Fibroblast of mammary gland (primary cell): ENCODE data around the gene NFATC2.

Experiments
- DNase-seq: peaks from one replicate; pipeline ENCODE4 v3.0.0-alpha.2; 2010; ENCODE audit warnings: low read depth
- H3K4me3 ChIP-seq: 2 replicates; pipeline ENCODE4 v1.5.1; 2011; ENCODE audit warnings: low read depth, mild to moderate bottlenecking, low read length, moderate library complexity; ENCODE audit not compliant: control insufficient read depth
- CTCF ChIP-seq: conservative IDR thresholded peaks from 2 replicates; pipeline ENCODE4 v1.5.1; 2011; ENCODE audit warnings: low read depth, low read length, inconsistent platforms; ENCODE audit not compliant: control insufficient read depth, insufficient read depth

Gene NFATC2

GRCh38 chr20:51380401-51381385, 161.8 kb downstream of the NFATC2 start:
- no peak for TF ChIP-seq CTCF
- H3K4me3 ChIP-seq: no peak overlapping the region
- no peak for DNase-seq

DNA sequence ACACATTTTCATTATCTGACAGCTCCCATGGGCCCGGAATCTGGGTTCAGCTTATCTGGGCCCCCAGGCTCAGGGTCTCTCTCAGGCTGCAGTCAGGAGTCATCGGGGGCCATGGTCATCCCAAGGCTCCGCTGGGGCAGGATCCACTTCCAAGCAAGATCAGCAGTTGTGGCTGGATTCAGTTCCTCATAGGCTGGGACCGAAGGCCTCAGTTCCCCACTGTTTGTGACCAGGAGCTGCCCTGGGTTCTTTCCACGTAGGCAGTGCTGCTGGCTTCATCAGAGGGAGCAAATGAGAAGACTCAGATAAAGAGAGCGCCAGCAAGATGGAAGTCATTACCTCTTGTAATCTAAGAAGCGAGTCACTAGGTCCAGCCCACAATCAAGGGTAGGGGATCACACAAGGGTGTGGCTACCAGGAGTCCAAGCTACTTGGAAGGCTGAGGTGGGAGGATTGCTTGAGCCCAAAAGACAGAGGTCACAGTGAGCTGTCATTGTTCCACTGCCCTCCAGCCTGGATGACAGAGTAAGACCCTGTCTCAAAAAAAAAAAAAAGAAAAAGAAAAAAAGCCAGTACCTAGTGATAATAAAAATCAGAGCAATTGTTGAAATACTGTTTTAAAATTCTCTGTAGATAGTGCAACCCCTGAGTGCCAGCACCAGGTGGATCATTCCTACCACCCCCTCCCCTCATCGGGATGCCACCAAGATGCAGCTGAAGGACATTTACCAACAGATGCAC, 162.7 kb downstream of the NFATC2 start:
- H3K4me3 ChIP-seq: no peak overlapping the region
- peak; percentile 38 for DNase-seq
- TF ChIP-seq CTCF: no peak

- DNase-seq: no peak
- H3K4me3 ChIP-seq: no peak overlapping the region
- peak; percentile 8 for TF ChIP-seq CTCF
Observed at GRCh38 chr20:51378171-51378928, 164.2 kb downstream of the NFATC2 start.

DNA sequence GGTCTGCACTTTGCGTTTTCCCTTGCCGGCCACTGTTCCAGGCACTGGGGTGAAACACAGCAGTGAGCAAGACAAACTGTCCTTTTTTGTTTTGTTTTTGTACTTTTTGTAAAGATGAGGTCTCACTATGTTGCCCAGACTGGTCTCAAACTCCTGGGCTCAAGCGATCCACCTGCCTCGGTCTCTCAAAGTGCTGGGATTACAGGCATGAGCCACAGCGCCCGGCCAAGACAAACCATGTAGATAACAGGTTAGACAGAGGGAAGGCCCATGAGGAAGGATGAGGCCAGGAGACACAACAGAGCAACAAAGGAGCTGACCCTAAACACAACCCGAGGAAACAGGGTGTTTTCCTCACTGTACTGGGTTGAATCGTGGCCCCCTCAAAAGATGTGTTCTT, 165.4 kb downstream of the NFATC2 start:
- TF ChIP-seq CTCF: no peak
- H3K4me3 ChIP-seq: no peak overlapping the region
- no peak for DNase-seq

- no peak for TF ChIP-seq CTCF
- H3K4me3 ChIP-seq: no peak overlapping the region
- no peak for DNase-seq
Observed at GRCh38 chr20:51376111-51376510, 166.4 kb downstream of the NFATC2 start.

GRCh38 chr20:51375561-51375960, 167.0 kb downstream of the NFATC2 start:
- H3K4me3 ChIP-seq: no peak overlapping the region
- no peak for DNase-seq
- TF ChIP-seq CTCF: no peak
